Measurements from ENCODE around the gene CMIP.
A peak's percentile ranks its signal among the peaks of the same experiment; 100 is the strongest.

CMIP gene

GRCh38 chr16:81614654-81615359, 170.2 kb downstream of the CMIP start:
- ATAC-seq (replicated peaks), result no peak
- H3K4me1 Mint-ChIP-seq (ENCODE audit: low read depth in 2 of 2), result peaks cover 8 to 17% of the 10 kb centered on the region in 2 donors
- DNase-seq, result no peak
- no peak overlapping the region for H3K4me3 Mint-ChIP-seq
- H3K9me3 Mint-ChIP-seq, result no peaks in the 10 kb centered on the region
- H3K27me3 Mint-ChIP-seq, result no peaks in the 10 kb centered on the region
- no peak overlapping the region for H3K27ac Mint-ChIP-seq
- peaks cover 10% of the 10 kb centered on the region for H3K36me3 Mint-ChIP-seq (ENCODE audit: insufficient read depth)

GRCh38 chr16:81615411-81615810, 170.8 kb downstream of the CMIP start:
- ATAC-seq (replicated peaks) (no peak), DNase-seq (no peak)
- Mint-ChIP-seq H3K4me3 (no peak overlapping the region), H3K27me3 (no peaks in the 10 kb centered on the region), H3K27ac (no peak overlapping the region), H3K9me3 (no peaks in the 10 kb centered on the region), H3K4me1 (ENCODE audit: low read depth in 2 of 2) (peaks cover 8 to 17% of the 10 kb centered on the region in 2 donors), H3K36me3 (ENCODE audit: insufficient read depth) (peaks cover 10% of the 10 kb centered on the region)

- ATAC-seq (replicated peaks) (no peak), DNase-seq (no peak)
- no peaks in the 10 kb centered on the region for H3K27me3 Mint-ChIP-seq
Observed at GRCh38 chr16:81615833-81616232, 171.2 kb downstream of the CMIP start.

GRCh38 chr16:81616321-81617020, 171.9 kb downstream of the CMIP start:
- peak; percentile 93 for ATAC-seq (replicated peaks)
- H3K4me1 Mint-ChIP-seq (ENCODE audit: low read depth in 2 of 2), result peaks cover 8 to 17% of the 10 kb centered on the region in 2 donors
- no peak overlapping the region for H3K27ac Mint-ChIP-seq
- H3K9me3 Mint-ChIP-seq, result no peaks in the 10 kb centered on the region
- no peaks in the 10 kb centered on the region for H3K27me3 Mint-ChIP-seq
- peak; percentile 76 to 83 (median 78) for DNase-seq
- H3K4me3 Mint-ChIP-seq, result peak overlapping the region; percentile 73 to 74
- peaks cover 12% of the 10 kb centered on the region for H3K36me3 Mint-ChIP-seq (ENCODE audit: insufficient read depth)

More at GRCh38 chr16:81615833-81616232, 171.2 kb downstream of the CMIP start:
- peak overlapping the region; percentile 73 to 74 for H3K4me3 Mint-ChIP-seq
- H3K27ac Mint-ChIP-seq, result no peak overlapping the region
- H3K4me1 Mint-ChIP-seq (ENCODE audit: low read depth in 2 of 2), result peaks cover 8 to 17% of the 10 kb centered on the region in 2 donors
- H3K9me3 Mint-ChIP-seq, result no peaks in the 10 kb centered on the region
- H3K36me3 Mint-ChIP-seq (ENCODE audit: insufficient read depth), result peaks cover 10% of the 10 kb centered on the region

GRCh38 chr16:81617021-81617346, 172.4 kb downstream of the CMIP start:
- peak overlapping the region; percentile 73 to 74 for H3K4me3 Mint-ChIP-seq
- H3K9me3 Mint-ChIP-seq, result no peaks in the 10 kb centered on the region
- H3K36me3 Mint-ChIP-seq (ENCODE audit: insufficient read depth), result peaks cover 13% of the 10 kb centered on the region
- H3K4me1 Mint-ChIP-seq (ENCODE audit: low read depth in 2 of 2), result peaks cover 8 to 17% of the 10 kb centered on the region in 2 donors
- H3K27ac Mint-ChIP-seq, result no peak overlapping the region
- DNase-seq, result no peak
- H3K27me3 Mint-ChIP-seq, result no peaks in the 10 kb centered on the region
- ATAC-seq (replicated peaks), result no peak

GRCh38 chr16:81618187-81618586, 173.6 kb downstream of the CMIP start:
- no peaks in the 10 kb centered on the region for H3K27me3 Mint-ChIP-seq
- peaks cover 13% of the 10 kb centered on the region for H3K36me3 Mint-ChIP-seq (ENCODE audit: insufficient read depth)
- H3K4me1 Mint-ChIP-seq (ENCODE audit: low read depth in 2 of 2), result peaks cover 8 to 17% of the 10 kb centered on the region in 2 donors
- H3K9me3 Mint-ChIP-seq, result no peaks in the 10 kb centered on the region
- DNase-seq (no peak), ATAC-seq (replicated peaks) (no peak)
- no peak overlapping the region for H3K27ac Mint-ChIP-seq
- H3K4me3 Mint-ChIP-seq, result no peak overlapping the region

- H3K27me3 Mint-ChIP-seq, result no peaks in the 10 kb centered on the region
- no peaks in the 10 kb centered on the region for H3K9me3 Mint-ChIP-seq
- H3K27ac Mint-ChIP-seq, result no peak overlapping the region
- peaks cover 13% of the 10 kb centered on the region for H3K36me3 Mint-ChIP-seq (ENCODE audit: insufficient read depth)
- ATAC-seq (replicated peaks), result no peak
- peaks cover 8 to 17% of the 10 kb centered on the region in 2 donors for H3K4me1 Mint-ChIP-seq (ENCODE audit: low read depth in 2 of 2)
- no peak for DNase-seq
- no peak overlapping the region for H3K4me3 Mint-ChIP-seq
Observed at GRCh38 chr16:81618661-81619060, 174.1 kb downstream of the CMIP start.

- no peaks in the 10 kb centered on the region for H3K9me3 Mint-ChIP-seq
- no peaks in the 10 kb centered on the region for H3K27me3 Mint-ChIP-seq
- H3K4me3 Mint-ChIP-seq, result no peak overlapping the region
- peaks cover 13% of the 10 kb centered on the region for H3K36me3 Mint-ChIP-seq (ENCODE audit: insufficient read depth)
- no peak for ATAC-seq (replicated peaks)
- DNase-seq, result no peak
- peaks cover 8 to 17% of the 10 kb centered on the region in 2 donors for H3K4me1 Mint-ChIP-seq (ENCODE audit: low read depth in 2 of 2)
- H3K27ac Mint-ChIP-seq, result peak overlapping the region; percentile 77 to 85
Observed at GRCh38 chr16:81620029-81620428, 175.4 kb downstream of the CMIP start.

GRCh38 chr16:81620796-81621195, 176.2 kb downstream of the CMIP start:
- no peak overlapping the region for H3K4me3 Mint-ChIP-seq
- peaks cover 13% of the 10 kb centered on the region for H3K36me3 Mint-ChIP-seq (ENCODE audit: insufficient read depth)
- no peaks in the 10 kb centered on the region for H3K27me3 Mint-ChIP-seq
- peaks cover 8 to 19% of the 10 kb centered on the region in 2 donors for H3K4me1 Mint-ChIP-seq (ENCODE audit: low read depth in 2 of 2)
- H3K27ac Mint-ChIP-seq, result peak overlapping the region; percentile 77 to 85
- no peaks in the 10 kb centered on the region for H3K9me3 Mint-ChIP-seq
- DNase-seq (no peak), ATAC-seq (replicated peaks) (no peak)

- DNase-seq (no peak), ATAC-seq (replicated peaks) (no peak)
- H3K4me3 Mint-ChIP-seq, result no peak overlapping the region
- peaks cover 7% of the 10 kb centered on the region for H3K36me3 Mint-ChIP-seq (ENCODE audit: insufficient read depth)
- H3K27me3 Mint-ChIP-seq, result no peaks in the 10 kb centered on the region
- H3K9me3 Mint-ChIP-seq, result no peaks in the 10 kb centered on the region
- peaks cover 6 to 16% of the 10 kb centered on the region in 2 donors for H3K4me1 Mint-ChIP-seq (ENCODE audit: low read depth in 2 of 2)
- peak overlapping the region; percentile 77 to 85 for H3K27ac Mint-ChIP-seq
Observed at GRCh38 chr16:81621496-81621895, 176.9 kb downstream of the CMIP start.

- DNase-seq, result peak; percentile 48 to 66 (median 56)
- Mint-ChIP-seq H3K9me3 (no peaks in the 10 kb centered on the region), H3K4me1 (ENCODE audit: low read depth in 2 of 2) (peaks cover 0 to 6% of the 10 kb centered on the region in 2 donors), H3K4me3 (no peak overlapping the region), H3K36me3 (ENCODE audit: insufficient read depth) (peaks cover 3% of the 10 kb centered on the region), H3K27ac (peak overlapping the region; percentile 49 to 55), H3K27me3 (no peaks in the 10 kb centered on the region)
- ATAC-seq (replicated peaks), result peak; percentile 71
Observed at GRCh38 chr16:81623365-81624102, 178.9 kb downstream of the CMIP start.

- DNase-seq, result no peak
- Mint-ChIP-seq H3K27me3 (no peaks in the 10 kb centered on the region), H3K4me1 (ENCODE audit: low read depth in 2 of 2) (peaks cover 2 to 4% of the 10 kb centered on the region in 2 donors), H3K4me3 (no peak overlapping the region), H3K36me3 (ENCODE audit: insufficient read depth) (peaks cover 3% of the 10 kb centered on the region), H3K9me3 (no peaks in the 10 kb centered on the region), H3K27ac (peak overlapping the region in 1 of 2 donors; percentile 49)
- no peak for ATAC-seq (replicated peaks)
Observed at GRCh38 chr16:81624403-81624759, 179.8 kb downstream of the CMIP start.

GRCh38 chr16:81624760-81625543, 180.3 kb downstream of the CMIP start:
- Mint-ChIP-seq H3K36me3 (ENCODE audit: insufficient read depth) (peaks cover 3% of the 10 kb centered on the region), H3K27me3 (no peaks in the 10 kb centered on the region), H3K9me3 (no peaks in the 10 kb centered on the region), H3K4me1 (ENCODE audit: low read depth in 2 of 2) (peaks cover 4% of the 10 kb centered on the region in 2 donors), H3K27ac (no peak overlapping the region), H3K4me3 (no peak overlapping the region)
- DNase-seq (no peak), ATAC-seq (replicated peaks) (no peak)

Measured in effector memory CD8-positive, alpha-beta T cell (primary cell).